GM12875 (cell line): ENCODE measurements around the gene KCNK4.
A peak's percentile ranks its signal among the peaks of the same experiment; 100 is the strongest.

Experiments used
- H3K4me3 ChIP-seq: one replicate; pipeline ENCODE4 v1.5.1; 2011; ENCODE audit warnings: low read depth, low read length, control low read depth
- TF ChIP-seq, protein P1 (sequence below): IDR thresholded peaks from 2 replicates; pipeline ENCODE4 v1.5.1; 2011; ENCODE audit warnings: low read depth, mild to moderate bottlenecking, control low read depth, inconsistent platforms, low read length, moderate library complexity, borderline replicate concordance; ENCODE audit not compliant: insufficient read depth

The KCNK4 gene

DNA sequence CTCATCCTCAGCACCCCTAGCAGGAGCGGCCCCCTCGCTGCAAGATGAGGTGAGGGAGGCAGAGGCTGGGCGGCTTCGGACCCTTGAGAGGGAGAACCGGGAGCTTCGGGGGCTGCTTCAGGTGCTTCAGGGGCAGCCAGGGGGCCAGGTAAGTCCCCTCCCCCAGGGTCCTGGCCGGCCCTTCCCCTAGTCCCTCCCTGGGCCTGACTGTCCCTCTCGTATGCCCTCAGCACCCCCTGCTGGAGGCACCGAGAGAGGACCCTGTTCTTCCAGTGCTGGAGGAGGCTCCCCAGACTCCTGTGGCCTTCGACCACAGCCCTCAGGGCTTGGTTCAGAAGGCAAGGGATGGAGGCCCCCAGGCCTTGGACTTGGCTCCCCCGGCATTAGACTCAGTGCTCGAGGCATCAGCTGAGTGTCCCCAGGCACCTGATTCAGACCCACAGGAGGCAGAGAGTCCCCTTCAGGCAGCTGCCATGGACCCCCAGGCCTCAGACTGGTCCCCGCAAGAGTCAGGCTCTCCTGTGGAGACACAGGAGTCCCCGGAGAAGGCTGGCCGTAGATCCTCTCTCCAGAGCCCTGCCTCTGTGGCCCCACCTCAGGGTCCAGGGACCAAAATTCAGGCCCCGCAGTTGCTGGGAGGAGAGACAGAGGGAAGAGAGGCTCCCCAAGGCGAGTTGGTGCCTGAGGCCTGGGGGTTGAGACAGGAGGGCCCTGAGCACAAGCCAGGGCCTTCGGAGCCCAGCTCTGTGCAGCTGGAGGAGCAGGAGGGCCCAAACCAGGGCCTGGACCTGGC, 52.9 kb downstream of the KCNK4 start:
- TF ChIP-seq, protein P1, sequence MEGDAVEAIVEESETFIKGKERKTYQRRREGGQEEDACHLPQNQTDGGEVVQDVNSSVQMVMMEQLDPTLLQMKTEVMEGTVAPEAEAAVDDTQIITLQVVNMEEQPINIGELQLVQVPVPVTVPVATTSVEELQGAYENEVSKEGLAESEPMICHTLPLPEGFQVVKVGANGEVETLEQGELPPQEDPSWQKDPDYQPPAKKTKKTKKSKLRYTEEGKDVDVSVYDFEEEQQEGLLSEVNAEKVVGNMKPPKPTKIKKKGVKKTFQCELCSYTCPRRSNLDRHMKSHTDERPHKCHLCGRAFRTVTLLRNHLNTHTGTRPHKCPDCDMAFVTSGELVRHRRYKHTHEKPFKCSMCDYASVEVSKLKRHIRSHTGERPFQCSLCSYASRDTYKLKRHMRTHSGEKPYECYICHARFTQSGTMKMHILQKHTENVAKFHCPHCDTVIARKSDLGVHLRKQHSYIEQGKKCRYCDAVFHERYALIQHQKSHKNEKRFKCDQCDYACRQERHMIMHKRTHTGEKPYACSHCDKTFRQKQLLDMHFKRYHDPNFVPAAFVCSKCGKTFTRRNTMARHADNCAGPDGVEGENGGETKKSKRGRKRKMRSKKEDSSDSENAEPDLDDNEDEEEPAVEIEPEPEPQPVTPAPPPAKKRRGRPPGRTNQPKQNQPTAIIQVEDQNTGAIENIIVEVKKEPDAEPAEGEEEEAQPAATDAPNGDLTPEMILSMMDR, result peak; percentile 47; the same call in 1 of the 2 replicates
- no peak overlapping the region for H3K4me3 ChIP-seq

DNA sequence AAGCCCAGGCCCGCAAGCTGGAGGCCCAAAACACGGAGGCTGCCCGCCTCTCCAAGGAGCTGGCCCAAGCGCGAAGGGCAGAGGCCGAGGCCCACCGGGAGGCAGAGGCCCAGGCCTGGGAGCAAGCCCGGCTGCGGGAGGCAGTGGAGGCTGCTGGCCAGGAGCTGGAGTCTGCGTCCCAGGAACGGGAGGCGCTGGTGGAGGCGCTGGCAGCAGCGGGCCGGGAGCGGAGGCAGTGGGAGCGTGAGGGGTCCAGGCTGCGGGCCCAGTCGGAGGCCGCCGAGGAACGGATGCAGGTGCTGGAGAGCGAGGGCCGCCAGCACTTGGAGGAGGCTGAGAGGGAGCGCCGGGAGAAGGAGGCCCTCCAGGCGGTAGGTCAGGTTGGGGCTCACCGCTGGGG, 53.7 kb downstream of the KCNK4 start:
- TF ChIP-seq, protein P1, result no peak
- H3K4me3 ChIP-seq, result no peak overlapping the region

DNA sequence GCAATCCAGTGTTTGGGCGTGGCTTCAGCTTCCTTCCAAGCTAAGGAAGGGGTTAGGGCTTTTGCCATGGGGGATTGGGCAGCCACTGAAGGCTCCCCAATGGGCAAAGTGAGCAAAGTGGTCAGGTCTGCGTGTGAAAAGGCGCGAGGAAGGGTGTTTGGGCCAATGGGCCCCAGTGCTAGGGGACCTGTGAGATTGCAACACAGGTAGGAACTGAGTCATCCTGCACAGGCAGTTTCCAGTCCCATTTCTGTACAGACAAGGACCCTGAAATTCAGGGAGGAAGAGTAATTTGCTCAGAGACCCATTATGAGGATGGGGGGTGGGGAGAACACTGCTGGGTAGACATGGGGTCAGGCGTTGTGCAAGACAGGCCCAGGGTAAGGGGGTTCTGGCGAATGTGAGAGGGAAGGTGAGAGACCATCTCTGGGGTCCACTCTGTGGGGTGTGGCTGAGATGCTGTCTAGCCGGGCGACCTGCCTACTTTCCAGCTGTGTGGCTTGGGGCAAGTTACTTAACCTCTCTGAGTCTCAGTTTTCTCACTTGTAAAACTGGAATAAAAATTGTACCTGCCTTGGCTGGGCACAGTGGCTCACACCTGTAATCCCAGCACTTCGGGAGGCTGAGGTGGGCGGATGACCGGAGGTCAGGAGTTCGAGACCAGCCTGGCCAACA, 56.2 kb downstream of the KCNK4 start:
- no peak overlapping the region for H3K4me3 ChIP-seq
- TF ChIP-seq, protein P1, result no peak

DNA sequence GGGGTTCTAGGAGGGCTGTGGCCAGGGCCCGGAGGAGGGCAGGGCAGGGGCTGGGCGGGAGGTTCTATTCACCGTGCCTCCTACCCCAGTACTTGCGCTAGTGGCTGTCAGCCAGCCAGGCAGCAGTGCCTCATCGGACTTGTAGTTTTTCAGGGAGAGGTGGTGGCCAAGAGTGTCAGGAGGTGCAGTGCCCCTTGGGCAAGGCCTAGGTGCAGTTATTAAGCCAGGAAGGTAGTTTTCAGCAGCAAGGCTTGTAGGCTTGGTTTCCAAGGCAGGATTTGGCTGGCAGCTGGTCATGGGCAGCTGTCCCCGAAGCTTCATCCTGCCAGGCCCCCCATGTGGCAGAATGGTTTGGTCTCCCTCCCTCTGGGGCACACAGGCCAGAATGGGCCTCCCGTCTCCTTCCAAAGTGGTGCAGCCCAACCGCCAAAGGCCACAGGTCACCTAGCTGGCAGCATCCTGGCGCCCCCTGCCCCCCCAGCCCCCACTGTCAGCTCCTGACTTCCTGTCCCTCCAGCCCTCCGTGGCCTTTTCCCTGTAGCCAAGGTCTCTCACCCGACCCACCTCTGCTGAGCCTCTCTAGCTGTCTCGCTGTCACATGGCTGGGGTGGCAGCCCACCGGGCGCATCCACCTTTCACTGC, 57.4 kb downstream of the KCNK4 start:
- no peak overlapping the region for H3K4me3 ChIP-seq
- TF ChIP-seq, protein P1, result no peak

DNA sequence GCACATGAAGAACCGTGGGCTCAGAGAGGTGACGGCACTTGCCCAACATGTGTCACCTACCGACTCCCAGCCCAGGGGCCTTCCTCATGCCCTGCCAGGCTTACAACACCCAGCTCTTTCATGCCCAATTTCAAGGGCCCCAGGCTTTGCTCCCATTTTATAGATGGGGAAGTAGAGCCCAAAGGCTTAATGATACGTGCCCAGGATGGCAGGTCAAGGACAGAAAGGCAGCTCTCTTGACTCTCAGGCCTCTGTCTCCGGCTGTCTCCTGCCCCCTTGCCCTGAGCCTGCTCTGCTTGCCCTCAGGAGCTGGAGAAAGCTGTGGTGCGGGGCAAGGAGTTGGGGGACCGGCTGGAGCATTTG, 57.9 kb downstream of the KCNK4 start:
- no peak overlapping the region for H3K4me3 ChIP-seq
- TF ChIP-seq, protein P1, result no peak

DNA sequence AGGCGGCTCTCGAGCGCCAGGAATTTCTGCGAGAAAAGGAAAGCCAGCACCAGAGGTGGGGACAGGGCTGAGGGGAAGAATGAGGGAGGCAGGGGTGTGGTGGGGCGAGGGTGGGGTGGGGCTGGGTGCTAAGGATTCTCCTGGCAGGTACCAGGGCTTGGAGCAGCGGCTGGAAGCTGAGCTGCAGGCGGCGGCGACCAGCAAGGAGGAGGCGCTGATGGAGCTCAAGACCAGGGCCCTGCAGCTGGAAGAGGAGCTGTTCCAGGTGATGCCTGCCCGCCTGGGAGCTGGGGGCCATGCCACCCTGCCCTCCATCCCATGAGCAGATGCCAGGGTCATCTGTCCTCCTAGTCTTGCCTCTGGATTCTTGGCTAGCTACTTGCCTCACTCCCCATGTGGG, 58.3 kb downstream of the KCNK4 start:
- no peak overlapping the region for H3K4me3 ChIP-seq
- TF ChIP-seq, protein P1, result no peak
